HG03565 (cell line): ENCODE measurements around the gene C1GALT1.

Experiments used
- ATAC-seq: cut with Tn5 transposase; IDR thresholded peaks from one replicate; pipeline ENCODE4 v1.9.1; 2021; ENCODE audit warnings: mild to moderate bottlenecking, moderate library complexity; ENCODE audit not compliant: unreplicated experiment

C1GALT1 gene

DNA sequence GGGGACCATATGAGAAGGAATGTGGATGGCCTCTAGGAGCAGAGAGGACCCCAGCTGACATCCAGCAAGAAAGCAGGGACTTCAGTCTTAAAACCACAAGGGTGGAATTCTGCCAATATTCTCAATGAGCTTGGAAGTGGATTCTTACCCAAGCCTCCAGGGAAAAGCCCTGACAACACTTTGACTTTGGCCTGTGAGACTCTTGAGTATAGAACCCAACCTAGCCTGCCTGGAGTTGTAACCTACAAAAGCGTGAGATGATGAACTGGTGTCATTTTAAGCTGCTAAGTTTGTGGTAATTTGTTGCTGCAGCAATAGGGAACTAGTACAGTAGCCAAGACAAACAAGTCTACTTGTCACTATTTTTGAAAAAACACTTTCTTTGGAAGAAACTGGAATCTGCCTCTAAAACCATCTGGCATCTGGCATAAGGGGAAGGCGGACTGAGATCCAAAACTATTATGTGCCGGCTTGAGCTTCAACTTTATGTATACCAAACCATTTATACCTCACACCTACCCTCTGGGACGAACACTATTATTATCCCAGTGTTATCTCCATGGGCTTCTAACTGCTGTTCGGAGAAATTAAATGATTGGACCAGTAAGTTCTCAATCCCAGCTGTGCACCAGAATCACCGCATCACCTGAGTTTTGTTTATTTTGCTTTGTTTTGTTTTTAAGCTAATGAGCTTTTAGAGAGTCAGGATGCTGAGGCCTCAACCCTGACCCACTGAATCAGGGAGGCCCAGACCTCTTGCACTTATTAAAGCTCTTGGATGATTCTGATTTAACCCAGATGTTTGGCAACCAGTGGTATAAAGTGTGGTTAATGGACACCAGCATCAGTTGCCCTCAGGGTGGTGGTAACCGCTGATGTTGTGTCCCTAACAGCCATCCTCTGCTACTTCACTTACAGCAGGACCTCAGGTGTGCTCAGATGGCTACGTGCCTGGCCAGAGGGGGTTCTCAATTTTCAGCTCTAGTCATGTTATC, 83.0 kb downstream of the C1GALT1 start:
- ATAC-seq: no peak

DNA sequence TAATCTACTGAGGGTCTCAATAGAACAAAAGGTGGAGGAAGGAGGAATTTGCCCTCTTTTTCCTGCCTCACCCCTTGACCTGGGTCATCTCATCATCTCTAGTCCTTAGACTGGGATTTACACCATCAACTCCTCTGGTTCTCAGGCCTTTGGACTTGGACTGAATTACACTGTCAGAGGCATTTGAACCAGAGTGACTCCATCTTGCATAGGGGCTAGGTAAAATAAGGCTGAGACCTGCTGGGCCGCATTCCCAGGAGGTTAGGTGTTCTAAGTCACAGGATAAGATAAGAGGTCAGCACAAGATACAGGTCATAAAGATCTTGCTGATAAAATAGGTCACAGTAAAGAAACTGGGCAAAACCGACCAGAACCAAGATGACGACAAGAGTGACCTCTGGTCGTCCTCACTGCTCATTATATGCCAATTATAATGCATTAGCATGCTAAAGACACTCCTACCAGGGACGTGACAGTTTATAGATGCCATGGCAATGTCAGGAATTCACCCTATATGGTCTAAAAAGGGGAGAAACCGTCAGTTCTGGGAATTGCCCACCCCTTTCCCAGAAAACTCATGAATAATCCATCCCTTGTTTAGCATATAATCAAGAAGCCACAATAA, 84.0 kb downstream of the C1GALT1 start:
- ATAC-seq: no peak

DNA sequence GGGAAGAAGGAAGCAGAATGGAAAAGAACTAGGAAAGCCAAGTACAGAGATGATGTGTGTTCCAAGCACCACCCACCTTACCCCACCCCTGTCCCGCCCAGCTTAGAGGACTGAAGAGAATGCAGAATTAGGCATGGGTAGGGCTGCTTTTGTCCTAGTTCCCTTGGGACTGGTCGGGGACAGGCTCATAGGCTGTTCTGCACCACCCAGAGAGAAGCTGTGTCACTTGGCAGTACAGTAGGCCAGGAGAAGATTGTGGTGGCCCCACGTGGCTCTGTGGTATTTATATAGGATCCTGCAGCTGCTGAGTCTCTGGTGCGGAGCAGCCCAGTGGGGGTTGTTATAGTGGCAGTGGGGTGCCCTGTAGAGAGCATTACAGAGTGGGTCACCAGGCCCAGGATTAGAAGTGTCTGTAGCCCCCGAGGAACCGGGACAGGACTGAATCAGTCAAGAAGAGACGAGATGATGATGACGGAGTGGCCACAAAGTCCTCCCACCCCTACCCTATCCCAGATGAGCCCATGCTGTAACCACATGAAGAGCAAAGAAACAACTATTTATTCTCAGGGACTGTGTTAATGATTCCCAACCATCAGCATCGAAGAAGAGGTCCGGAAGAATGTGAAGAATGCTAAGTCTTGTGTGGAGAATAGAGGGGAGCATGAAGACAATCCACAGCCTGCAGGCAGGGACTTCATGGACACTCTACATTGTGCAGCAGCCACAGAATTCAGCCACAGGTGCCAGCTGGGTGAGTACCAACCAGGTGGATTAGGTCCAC, 88.9 kb downstream of the C1GALT1 start:
- no peak for ATAC-seq

DNA sequence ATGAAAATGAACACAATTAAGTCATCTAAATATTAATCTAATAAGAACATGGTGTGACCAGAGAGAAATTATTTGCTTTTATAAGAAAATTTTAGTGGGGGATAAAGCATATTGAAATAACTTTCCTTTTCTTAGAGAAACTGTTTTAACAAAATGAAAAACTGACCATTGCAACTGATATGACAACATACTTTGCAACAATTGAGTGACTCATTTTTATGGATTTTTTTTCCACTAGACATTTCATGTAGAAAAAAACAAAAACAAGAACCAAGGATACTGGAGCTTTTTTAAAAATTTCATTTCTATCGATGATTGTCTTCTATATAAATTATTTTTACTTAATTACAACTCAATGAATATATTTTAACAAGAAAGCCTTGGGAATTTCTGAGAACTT, 90.0 kb downstream of the C1GALT1 start:
- no peak for ATAC-seq

DNA sequence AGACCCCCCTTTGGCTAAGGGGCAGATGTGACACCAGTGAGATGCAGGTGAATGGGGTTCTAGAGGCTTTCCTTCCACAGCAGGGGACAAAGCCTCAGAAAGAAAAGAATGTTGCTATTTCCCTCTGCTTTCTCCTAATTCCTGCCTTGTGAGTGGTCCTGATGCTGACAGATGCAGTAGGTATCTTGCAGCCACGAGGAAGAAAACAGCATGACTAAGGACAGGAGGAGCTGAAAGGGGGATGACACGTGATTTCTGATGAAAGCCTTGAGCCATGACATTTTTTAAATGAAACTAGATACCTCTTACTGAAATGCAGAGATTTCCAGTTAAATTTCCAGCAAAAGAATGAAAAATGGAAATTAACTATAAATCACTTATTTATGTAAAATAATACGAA, 92.4 kb downstream of the C1GALT1 start:
- no peak for ATAC-seq

DNA sequence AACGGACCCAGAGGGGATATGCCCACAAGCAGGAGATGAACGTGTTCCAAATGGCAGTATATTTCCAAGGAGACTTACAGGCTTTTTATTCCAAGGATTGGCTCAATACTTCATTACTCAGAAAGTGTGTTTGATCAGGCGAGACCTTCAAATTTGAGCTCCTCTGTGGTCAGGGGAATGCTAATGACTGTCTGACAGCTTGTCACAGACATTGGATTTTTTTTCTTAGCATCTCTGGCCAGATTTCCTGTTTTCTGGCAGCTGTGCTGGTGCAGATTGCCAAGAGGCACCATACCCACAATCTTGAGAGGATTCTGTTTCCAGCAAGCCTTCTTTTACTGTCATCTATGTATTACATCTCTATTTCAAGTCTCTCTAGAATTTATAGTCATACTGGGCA, 93.8 kb downstream of the C1GALT1 start:
- ATAC-seq: no peak

DNA sequence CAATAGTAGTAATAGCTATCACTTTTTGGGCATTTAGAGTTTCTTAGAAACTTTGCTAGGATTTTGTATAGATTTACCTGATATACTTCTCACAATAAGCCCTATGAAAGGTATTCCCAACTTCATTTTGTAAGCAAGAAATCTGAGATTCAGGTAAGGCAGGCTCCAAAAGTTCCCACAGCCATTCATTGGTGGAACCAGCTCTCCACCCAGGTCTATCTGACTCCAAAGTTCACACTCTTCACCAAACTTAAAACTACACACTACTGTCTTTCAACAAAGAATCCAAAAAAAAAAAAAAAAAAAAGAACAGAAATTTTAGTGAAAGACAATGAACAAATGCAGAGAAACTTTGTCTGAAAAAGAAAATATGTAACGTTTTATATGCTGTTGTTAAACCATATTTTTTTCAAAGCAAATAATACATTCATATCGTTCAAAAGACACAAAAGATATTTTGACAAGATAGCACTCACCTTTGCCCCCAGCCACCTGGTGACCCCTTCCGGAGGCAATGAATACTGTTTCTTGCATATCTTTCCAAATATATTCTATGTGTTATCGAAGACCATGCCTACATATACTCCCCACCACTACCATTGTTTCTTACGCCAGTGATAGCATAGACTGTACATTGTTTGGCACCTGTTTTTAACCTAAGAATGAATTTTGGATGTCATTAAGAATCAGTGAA, 108.2 kb downstream of the C1GALT1 start:
- no peak for ATAC-seq

DNA sequence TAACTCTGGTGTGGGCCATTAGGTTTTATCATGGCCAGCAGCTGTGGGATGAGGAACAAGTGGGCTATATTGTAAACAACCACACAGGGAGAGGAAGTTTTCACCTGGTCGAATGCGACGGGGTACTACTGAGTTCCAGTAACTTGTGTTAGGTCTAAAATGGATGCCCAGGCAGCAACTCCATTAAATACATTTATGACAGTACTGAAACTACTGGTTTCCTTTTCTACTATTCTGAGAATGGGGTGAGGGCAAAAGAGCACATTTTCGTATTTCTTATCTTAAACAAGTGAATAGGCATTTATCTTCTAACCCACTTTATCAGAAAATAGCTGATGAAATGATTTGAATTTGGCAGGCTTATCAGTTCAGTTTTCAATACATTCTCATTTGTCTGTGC, 109.7 kb downstream of the C1GALT1 start:
- no peak for ATAC-seq

DNA sequence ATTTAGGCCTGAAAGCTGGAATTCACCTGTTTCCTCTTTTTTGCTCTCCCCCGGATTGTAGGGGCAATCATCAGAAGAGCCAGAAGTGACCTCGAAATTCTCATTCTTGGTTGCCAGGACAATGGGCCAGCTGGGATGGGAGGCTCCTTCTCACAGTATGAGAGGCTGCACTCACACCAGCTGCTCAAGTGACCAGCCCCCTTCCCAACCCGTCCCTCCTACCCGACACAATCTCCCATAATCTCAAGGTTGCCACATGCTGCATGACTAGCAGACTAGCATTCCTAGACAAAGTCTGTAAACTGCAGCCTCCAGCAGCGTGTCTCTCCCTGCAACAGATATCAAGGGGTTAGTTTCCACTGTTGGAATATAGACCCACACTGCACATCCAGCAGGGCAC, 110.3 kb downstream of the C1GALT1 start:
- ATAC-seq: no peak

DNA sequence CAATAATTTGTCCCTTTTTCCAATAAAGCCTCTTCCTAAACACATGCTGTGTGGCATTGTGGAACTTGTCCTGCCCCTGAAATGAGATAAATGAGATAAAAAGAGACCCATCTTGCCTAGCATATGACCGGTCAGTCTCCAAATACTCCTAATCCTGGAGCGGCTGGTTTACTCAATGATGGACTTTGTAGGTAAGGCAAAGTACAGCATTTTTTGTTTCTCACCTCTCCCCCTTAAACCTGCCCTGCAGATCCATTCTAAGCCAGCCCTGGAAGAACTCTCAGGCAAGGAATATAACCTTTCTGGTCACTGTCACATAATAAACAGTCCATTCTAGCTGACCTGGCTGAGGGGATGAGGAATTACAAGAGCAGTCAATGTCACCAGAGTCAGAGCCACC, 110.7 kb downstream of the C1GALT1 start:
- no peak for ATAC-seq

DNA sequence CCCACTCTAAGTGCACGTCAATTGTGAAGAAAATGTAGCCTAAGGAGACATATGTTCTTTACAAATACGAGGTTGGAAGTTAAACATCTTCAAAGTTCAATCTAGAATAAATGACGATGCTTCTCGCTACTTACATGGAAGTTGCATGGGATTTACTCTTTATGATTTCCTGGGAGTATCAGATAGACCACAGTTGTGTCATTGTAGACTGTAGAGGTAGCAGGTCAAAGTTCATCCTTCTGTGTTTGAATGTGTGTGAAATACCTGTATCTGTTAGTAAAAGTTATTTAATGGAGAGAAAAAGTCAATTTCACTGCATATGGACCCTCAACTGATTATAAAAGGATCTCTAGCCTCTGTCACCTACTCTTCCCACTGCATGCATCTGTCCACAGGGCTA, 112.6 kb downstream of the C1GALT1 start:
- no peak for ATAC-seq
